HG03521 (cell line): ENCODE measurements around the gene PRPS2.

Experiments
- ATAC-seq: cut with Tn5 transposase; IDR thresholded peaks from one replicate; pipeline ENCODE4 v1.9.1; 2021; ENCODE audit warnings: mild to moderate bottlenecking, moderate library complexity; ENCODE audit not compliant: unreplicated experiment

Gene PRPS2

GRCh38 chrX:12791257-12792228 lies at the start of gene PRPS2:
PRPS2 (plus strand) TSS chrX:12791412; CDS start chrX:12791498, 86 bp downstream.
- peak; percentile 71 for ATAC-seq

- ATAC-seq: no peak
Observed at GRCh38 chrX:12741416-12741815, 49.8 kb upstream of the PRPS2 start.

GRCh38 chrX:12747433-12747832 lies 43.8 kb upstream of the PRPS2 start:
- ATAC-seq: no peak

GRCh38 chrX:12751887-12752286 lies 39.3 kb upstream of the PRPS2 start:
- ATAC-seq: no peak

- ATAC-seq: no peak
Observed at GRCh38 chrX:12753366-12753765, 37.8 kb upstream of the PRPS2 start.

- no peak for ATAC-seq
Observed at GRCh38 chrX:12758291-12758690, 32.9 kb upstream of the PRPS2 start.

GRCh38 chrX:12767856-12768255 lies 23.4 kb upstream of the PRPS2 start:
- no peak for ATAC-seq

- no peak for ATAC-seq
Observed at GRCh38 chrX:12768491-12768890, 22.7 kb upstream of the PRPS2 start.

- ATAC-seq: no peak
Observed at GRCh38 chrX:12770440-12770839, 20.8 kb upstream of the PRPS2 start.

GRCh38 chrX:12771445-12772069 lies 19.7 kb upstream of the PRPS2 start:
- peak; percentile 99 for ATAC-seq

GRCh38 chrX:12777670-12778069 lies 13.5 kb upstream of the PRPS2 start:
- no peak for ATAC-seq

- no peak for ATAC-seq
Observed at GRCh38 chrX:12779534-12779933, 11.7 kb upstream of the PRPS2 start.

GRCh38 chrX:12788645-12789044 lies 2.6 kb upstream of the PRPS2 start:
- ATAC-seq: no peak

GRCh38 chrX:12789976-12790375 lies 1.2 kb upstream of the PRPS2 start:
- ATAC-seq: no peak

GRCh38 chrX:12790885-12791256 lies 341 bp upstream of the PRPS2 start:
- ATAC-seq: peak; percentile 16

- ATAC-seq: no peak
Observed at GRCh38 chrX:12792711-12793110, 1.5 kb downstream of the PRPS2 start.

GRCh38 chrX:12794654-12795053 lies 3.4 kb downstream of the PRPS2 start:
- no peak for ATAC-seq

GRCh38 chrX:12798601-12799000 lies 7.4 kb downstream of the PRPS2 start:
- no peak for ATAC-seq

- no peak for ATAC-seq
Observed at GRCh38 chrX:12799118-12799517, 7.9 kb downstream of the PRPS2 start.

GRCh38 chrX:12802741-12803140 lies 11.5 kb downstream of the PRPS2 start:
- no peak for ATAC-seq

- ATAC-seq: no peak
Observed at GRCh38 chrX:12804655-12805054, 13.4 kb downstream of the PRPS2 start.

- ATAC-seq: no peak
Observed at GRCh38 chrX:12805333-12805732, 14.1 kb downstream of the PRPS2 start.
